ENCODE results near the gene ELAC1.
A peak's percentile ranks its signal among the peaks of the same experiment; 100 is the strongest.
"Not testable (repeated sequence)": the region's sequence is repeated elsewhere in the genome, so short reads cannot be mapped to it uniquely, and the experiment has no call there.

Gene ELAC1

GRCh38 chr18:50967714-50968661 is at the start of gene ELAC1:
ELAC1 (plus strand) TSS chr18:50968040; CDS start chr18:50974405, 6,365 bp downstream.
- DNase-seq: peak; percentile 58

- DNase-seq: no peak
These were observed 49.7 kb upstream of the ELAC1 start for GRCh38 chr18:50918153-50918552.

GRCh38 chr18:50924372-50924771 is 43.5 kb upstream of the ELAC1 start:
- DNase-seq: no peak

GRCh38 chr18:50926521-50926920 is 41.3 kb upstream of the ELAC1 start:
- DNase-seq: no peak

- no peak for DNase-seq
These were observed 39.3 kb upstream of the ELAC1 start for GRCh38 chr18:50928551-50928950.

GRCh38 chr18:50933684-50934083 is 34.2 kb upstream of the ELAC1 start:
- no peak for DNase-seq

GRCh38 chr18:50934545-50935211 is 33.2 kb upstream of the ELAC1 start:
- no peak for DNase-seq

GRCh38 chr18:50935493-50936191 is 32.2 kb upstream of the ELAC1 start:
- DNase-seq: no peak

GRCh38 chr18:50937183-50937582 is 30.7 kb upstream of the ELAC1 start:
- no peak for DNase-seq

GRCh38 chr18:50938912-50939311 is 28.9 kb upstream of the ELAC1 start:
- no peak for DNase-seq

GRCh38 chr18:50944245-50944932 is 23.5 kb upstream of the ELAC1 start:
- no peak for DNase-seq

- DNase-seq: not testable (repeated sequence)
These were observed 21.9 kb upstream of the ELAC1 start for GRCh38 chr18:50945918-50946317.

GRCh38 chr18:50947899-50948298 is 19.9 kb upstream of the ELAC1 start:
- no peak for DNase-seq

- no peak for DNase-seq
These were observed 18.7 kb upstream of the ELAC1 start for GRCh38 chr18:50949185-50949584.

GRCh38 chr18:50950626-50951025 is 17.2 kb upstream of the ELAC1 start:
- no peak for DNase-seq

GRCh38 chr18:50953822-50954221 is 14.0 kb upstream of the ELAC1 start:
- DNase-seq: no peak

GRCh38 chr18:50955253-50955652 is 12.6 kb upstream of the ELAC1 start:
- no peak for DNase-seq

- no peak for DNase-seq
These were observed 11.7 kb upstream of the ELAC1 start for GRCh38 chr18:50956116-50956515.

- DNase-seq: no peak
These were observed 5.9 kb upstream of the ELAC1 start for GRCh38 chr18:50961974-50962373.

- DNase-seq: no peak
These were observed 1.6 kb downstream of the ELAC1 start for GRCh38 chr18:50969448-50969847.

- DNase-seq: no peak
These were observed 2.2 kb downstream of the ELAC1 start for GRCh38 chr18:50970006-50970405.

- DNase-seq: not testable (repeated sequence)
These were observed 4.6 kb downstream of the ELAC1 start for GRCh38 chr18:50972404-50972803.
